ENCODE measurements around the gene SOST. TPM values are rescaled to one million over a fixed set of nuclear protein-coding genes. Genes with fewer than 3 reads are reported as not detected.

SOST gene
- total RNA-seq, 1 donor from 2014 or later, result not detected

- FAIRE-seq (no peak), DNase-seq (ENCODE audit: low read depth) (no peak)
- Mint-ChIP-seq H3K27me3 (ENCODE audit: low read depth, unreplicated experiment) (peaks cover 9% of the 10 kb centered on the region), H3K36me3 (ENCODE audit: low read depth, unreplicated experiment) (no peaks in the 10 kb centered on the region), H3K4me3 (ENCODE audit: unreplicated experiment) (no peak overlapping the region), H3K27ac (ENCODE audit: unreplicated experiment) (no peak overlapping the region), H3K9me3 (ENCODE audit: unreplicated experiment) (peaks cover 21% of the 10 kb centered on the region), H3K4me1 (ENCODE audit: low read depth, unreplicated experiment) (no peaks in the 10 kb centered on the region)
- Histone ChIP-seq H2AFZ (ENCODE audit: low read depth, low read length) (no peak overlapping the region), H3K79me2 (ENCODE audit: insufficient read depth, low read length) (no peaks in the 10 kb centered on the region), H3K9ac (ENCODE audit: low read length) (no peak overlapping the region), H3K36me3 (ENCODE audit: insufficient read depth, low read length) (no peaks in the 10 kb centered on the region), H4K20me1 (ENCODE audit: insufficient read depth, low read length) (no peaks in the 10 kb centered on the region), H3K4me2 (ENCODE audit: low read length) (no peak overlapping the region), H3K27me3 (ENCODE audit: insufficient read depth, low read length) (peaks cover 3% of the 10 kb centered on the region), H3K27ac (ENCODE audit: low read depth, low read length) (no peak overlapping the region), H3K4me3 (ENCODE audit: insufficient read depth, low read depth, low read length) (no peak overlapping the region), H3K4me1 (ENCODE audit: insufficient read depth, low read length) (no peaks in the 10 kb centered on the region), H3K9me3 (ENCODE audit: insufficient read depth, low read depth, low read length) (no peaks in the 10 kb centered on the region)
- no peak for TF ChIP-seq CTCF (IDR thresholded peaks at IDR 0.05; ENCODE audit: insufficient read depth, low read depth, low read length)
- no peak for TF ChIP-seq EZH2 (IDR thresholded peaks at IDR 0.05; ENCODE audit: insufficient read depth, low read length)
These were observed 31.8 kb upstream of the SOST start for GRCh38 chr17:43790311-43790940.

GRCh38 chr17:43789482-43789881 lies 30.9 kb upstream of the SOST start:
- Histone ChIP-seq H3K4me3 (ENCODE audit: insufficient read depth, low read depth, low read length) (no peak overlapping the region), H3K9me3 (ENCODE audit: insufficient read depth, low read depth, low read length) (no peaks in the 10 kb centered on the region), H3K9ac (ENCODE audit: low read length) (no peak overlapping the region), H3K27me3 (ENCODE audit: insufficient read depth, low read length) (peaks cover 3% of the 10 kb centered on the region), H3K27ac (ENCODE audit: low read depth, low read length) (no peak overlapping the region), H3K4me2 (ENCODE audit: low read length) (no peak overlapping the region), H2AFZ (ENCODE audit: low read depth, low read length) (no peak overlapping the region), H3K36me3 (ENCODE audit: insufficient read depth, low read length) (no peaks in the 10 kb centered on the region), H3K79me2 (ENCODE audit: insufficient read depth, low read length) (no peaks in the 10 kb centered on the region), H3K4me1 (ENCODE audit: insufficient read depth, low read length) (peaks cover 6% of the 10 kb centered on the region), H4K20me1 (ENCODE audit: insufficient read depth, low read length) (no peaks in the 10 kb centered on the region)
- Mint-ChIP-seq H3K27ac (ENCODE audit: unreplicated experiment) (no peak overlapping the region), H3K36me3 (ENCODE audit: low read depth, unreplicated experiment) (no peaks in the 10 kb centered on the region), H3K27me3 (ENCODE audit: low read depth, unreplicated experiment) (peaks cover 3% of the 10 kb centered on the region), H3K4me1 (ENCODE audit: low read depth, unreplicated experiment) (peaks cover 7% of the 10 kb centered on the region), H3K4me3 (ENCODE audit: unreplicated experiment) (no peak overlapping the region), H3K9me3 (ENCODE audit: unreplicated experiment) (peaks cover 16% of the 10 kb centered on the region)
- DNase-seq (ENCODE audit: low read depth) (no peak), FAIRE-seq (no peak)
- TF ChIP-seq CTCF (IDR thresholded peaks at IDR 0.05; ENCODE audit: insufficient read depth, low read depth, low read length) (no peak), EZH2 (IDR thresholded peaks at IDR 0.05; ENCODE audit: insufficient read depth, low read length) (no peak)

GRCh38 chr17:43788540-43788939 lies 29.9 kb upstream of the SOST start:
- no peaks in the 10 kb centered on the region for H3K9me3 ChIP-seq (ENCODE audit: insufficient read depth, low read depth, low read length)
- H3K4me3 ChIP-seq (ENCODE audit: insufficient read depth, low read depth, low read length), result no peak overlapping the region
- no peak overlapping the region for H2AFZ ChIP-seq (ENCODE audit: low read depth, low read length)
- H3K4me2 ChIP-seq (ENCODE audit: low read length), result no peak overlapping the region
- H3K27me3 ChIP-seq (ENCODE audit: insufficient read depth, low read length), result peaks cover 3% of the 10 kb centered on the region
- DNase-seq (ENCODE audit: low read depth), result no peak
- H3K4me1 ChIP-seq (ENCODE audit: insufficient read depth, low read length), result peaks cover 15% of the 10 kb centered on the region
- TF ChIP-seq CTCF (IDR thresholded peaks at IDR 0.05; ENCODE audit: insufficient read depth, low read depth, low read length) (no peak), EZH2 (IDR thresholded peaks at IDR 0.05; ENCODE audit: insufficient read depth, low read length) (no peak)
- no peak overlapping the region for H3K9ac ChIP-seq (ENCODE audit: low read length)
- H3K4me1 Mint-ChIP-seq (ENCODE audit: low read depth, unreplicated experiment), result peaks cover 16% of the 10 kb centered on the region
- H4K20me1 ChIP-seq (ENCODE audit: insufficient read depth, low read length), result no peaks in the 10 kb centered on the region
- H3K9me3 Mint-ChIP-seq (ENCODE audit: unreplicated experiment), result peaks cover 14% of the 10 kb centered on the region
- FAIRE-seq, result no peak
- H3K4me3 Mint-ChIP-seq (ENCODE audit: unreplicated experiment), result no peak overlapping the region
- no peaks in the 10 kb centered on the region for H3K27me3 Mint-ChIP-seq (ENCODE audit: low read depth, unreplicated experiment)
- H3K27ac Mint-ChIP-seq (ENCODE audit: unreplicated experiment), result no peak overlapping the region
- no peak overlapping the region for H3K27ac ChIP-seq (ENCODE audit: low read depth, low read length)
- no peaks in the 10 kb centered on the region for H3K36me3 ChIP-seq (ENCODE audit: insufficient read depth, low read length)
- no peaks in the 10 kb centered on the region for H3K79me2 ChIP-seq (ENCODE audit: insufficient read depth, low read length)
- H3K36me3 Mint-ChIP-seq (ENCODE audit: low read depth, unreplicated experiment), result no peaks in the 10 kb centered on the region
